Activated T-cell treated with anti-CD3 and anti-CD28 coated beads, Interleukin-2, amount 50 U/mL, for 72 hours (primary cell): ENCODE data around the gene SFXN4. TPM values are rescaled to one million over a fixed set of nuclear protein-coding genes. Genes with fewer than 3 reads are reported as not detected.
"Not testable (repeated sequence)": the region's sequence is repeated elsewhere in the genome, so short reads cannot be mapped to it uniquely, and the experiment has no call there.

ENCODE experiments used
- ATAC-seq, 2 donors: fragments of 150-1000 bp; cut with Tn5 transposase; replicated peaks in 1 of 2; 2 replicates each; pipeline ENCODE4 v1.10.0; 2021; ENCODE audit warnings: moderate library complexity in 2 of 2, mild to moderate bottlenecking in 1 of 2
- DNase-seq, 2 donors: peaks; one replicate each; pipeline ENCODE4 v3.0.0; 2021 to 2022; ENCODE audit warnings: mixed read lengths in 1 of 2
- H3K27ac Mint-ChIP-seq: one replicate; pipeline ENCODE4 v1.8.0; 2022; ENCODE audit warnings: mild to moderate bottlenecking, moderate library complexity, mixed read lengths
- H3K27me3 Mint-ChIP-seq: one replicate; pipeline ENCODE4 v1.8.0; 2022; ENCODE audit warnings: low read depth, mixed read lengths
- H3K36me3 Mint-ChIP-seq, 2 donors: one replicate each; pipeline ENCODE4 v1.8.0; 2022; ENCODE audit warnings: mixed read lengths in 2 of 2, mild to moderate bottlenecking in 1 of 2; ENCODE audit not compliant: insufficient read depth in 2 of 2
- H3K4me1 Mint-ChIP-seq: one replicate; pipeline ENCODE4 v1.8.0; 2022; ENCODE audit warnings: low read depth, mixed read lengths
- H3K4me3 Mint-ChIP-seq, 2 donors: one replicate each; pipeline ENCODE4 v1.8.0; 2022; ENCODE audit warnings: mild to moderate bottlenecking in 2 of 2, mixed read lengths in 2 of 2, moderate library complexity in 2 of 2
- H3K9me3 Mint-ChIP-seq, 2 donors: one replicate each; pipeline ENCODE4 v1.8.0; 2022; ENCODE audit warnings: mixed read lengths in 2 of 2
- total RNA-seq, 2 donors: library from RNA; stranded (reverse); gene quantifications; one replicate each; pipeline ENCODE4 v1.2.3, GENCODE V29; 2022

Gene SFXN4
- total RNA-seq, 2 donors from 2014 or later = 31.0 to 35.1 TPM

DNA sequence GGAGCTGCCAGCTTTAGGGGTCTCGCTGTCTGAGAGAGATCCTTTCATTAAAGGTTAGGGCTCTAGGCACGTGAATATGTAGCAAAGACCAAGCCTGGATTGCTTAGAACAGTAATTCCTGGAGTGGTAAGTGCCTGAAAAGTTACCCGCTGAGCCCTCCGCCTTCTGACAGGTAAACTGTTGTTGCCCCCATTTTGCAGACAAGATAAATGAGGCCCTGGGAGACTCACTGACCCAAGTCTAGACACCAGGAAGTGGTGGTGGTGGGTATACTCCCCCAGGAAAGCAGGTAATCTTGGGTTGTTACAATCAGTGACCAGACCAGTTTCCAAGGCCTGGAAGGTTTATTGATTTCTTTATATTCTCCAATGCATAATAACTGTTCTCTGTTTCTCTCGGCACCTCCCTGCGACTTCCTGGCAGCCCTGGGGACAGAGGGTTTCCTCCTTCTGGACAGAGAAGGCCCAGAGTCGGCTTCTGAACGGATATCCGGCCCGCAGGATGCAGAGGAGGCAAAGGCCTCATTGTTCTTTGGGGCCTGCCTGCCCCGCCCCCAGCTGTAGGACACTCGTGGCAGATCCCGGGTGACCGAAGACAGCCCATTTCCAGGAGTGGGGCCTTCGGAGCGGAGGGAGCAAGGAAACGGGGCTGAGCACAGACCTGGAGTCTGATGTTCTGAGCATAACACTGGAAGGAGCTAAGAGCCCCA, 40.5 kb upstream of the SFXN4 start:
- H3K4me3 Mint-ChIP-seq = peak overlapping the region; percentile 89
- ATAC-seq (no peak), DNase-seq (peak; percentile 55)
- no peaks in the 10 kb centered on the region for H3K9me3 Mint-ChIP-seq
- peaks cover 37% of the 10 kb centered on the region for H3K4me1 Mint-ChIP-seq
- peaks cover 0 to 3% of the 10 kb centered on the region in 2 donors for H3K36me3 Mint-ChIP-seq
- H3K27me3 Mint-ChIP-seq = no peaks in the 10 kb centered on the region
- H3K27ac Mint-ChIP-seq = peak overlapping the region; percentile 95

DNA sequence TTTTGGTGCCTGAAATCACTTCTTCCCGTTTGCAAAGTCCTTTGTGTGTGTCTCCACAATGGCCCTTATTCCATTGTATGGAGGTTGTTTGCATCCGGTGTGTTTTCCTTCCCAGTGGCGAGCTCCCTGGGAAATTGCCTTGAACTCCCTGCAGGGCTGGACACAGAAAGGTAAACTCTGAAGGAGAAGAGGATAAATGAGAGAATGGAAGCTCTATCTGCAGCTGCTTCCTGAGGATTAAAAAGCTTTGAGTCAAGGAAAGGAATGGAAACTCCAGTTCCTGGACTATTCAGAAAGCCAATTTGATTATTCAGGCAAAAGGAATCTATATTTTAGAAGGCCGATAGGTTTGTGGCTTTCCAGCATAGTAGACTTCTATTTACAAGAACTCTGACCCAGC, 37.5 kb upstream of the SFXN4 start:
- ATAC-seq = no peak
- Mint-ChIP-seq H3K36me3 (peaks cover 0 to under 1% of the 10 kb centered on the region in 2 donors), H3K27me3 (peaks cover 7% of the 10 kb centered on the region), H3K9me3 (no peaks in the 10 kb centered on the region), H3K4me3 (no peak overlapping the region), H3K4me1 (peaks cover 24% of the 10 kb centered on the region), H3K27ac (no peak overlapping the region)
- no peak for DNase-seq

DNA sequence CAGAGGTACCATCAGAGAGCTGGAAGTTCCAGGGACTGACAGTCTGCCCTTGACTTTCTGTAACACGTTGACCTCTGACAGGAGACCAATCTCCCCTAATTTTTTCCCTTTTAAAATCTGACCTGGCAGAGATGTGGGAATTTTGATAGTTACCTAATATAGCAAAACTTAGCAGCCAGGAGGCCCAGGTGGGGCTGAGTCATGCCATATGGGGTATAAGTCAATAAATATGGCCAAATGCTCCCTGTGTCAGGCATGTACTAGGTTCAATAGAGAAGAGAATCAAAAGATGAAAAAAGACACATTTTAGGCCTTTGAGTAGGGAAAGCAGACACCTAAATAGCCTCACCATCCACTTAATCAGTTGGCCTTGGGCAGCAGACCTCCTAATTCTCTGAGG, 35.7 kb upstream of the SFXN4 start:
- H3K4me3 Mint-ChIP-seq = no peak overlapping the region
- H3K27me3 Mint-ChIP-seq = peaks cover 7% of the 10 kb centered on the region
- ATAC-seq (no peak), DNase-seq (no peak)
- no peak overlapping the region for H3K27ac Mint-ChIP-seq
- H3K4me1 Mint-ChIP-seq = peaks cover 28% of the 10 kb centered on the region
- H3K36me3 Mint-ChIP-seq = no peaks in the 10 kb centered on the region
- no peaks in the 10 kb centered on the region for H3K9me3 Mint-ChIP-seq

DNA sequence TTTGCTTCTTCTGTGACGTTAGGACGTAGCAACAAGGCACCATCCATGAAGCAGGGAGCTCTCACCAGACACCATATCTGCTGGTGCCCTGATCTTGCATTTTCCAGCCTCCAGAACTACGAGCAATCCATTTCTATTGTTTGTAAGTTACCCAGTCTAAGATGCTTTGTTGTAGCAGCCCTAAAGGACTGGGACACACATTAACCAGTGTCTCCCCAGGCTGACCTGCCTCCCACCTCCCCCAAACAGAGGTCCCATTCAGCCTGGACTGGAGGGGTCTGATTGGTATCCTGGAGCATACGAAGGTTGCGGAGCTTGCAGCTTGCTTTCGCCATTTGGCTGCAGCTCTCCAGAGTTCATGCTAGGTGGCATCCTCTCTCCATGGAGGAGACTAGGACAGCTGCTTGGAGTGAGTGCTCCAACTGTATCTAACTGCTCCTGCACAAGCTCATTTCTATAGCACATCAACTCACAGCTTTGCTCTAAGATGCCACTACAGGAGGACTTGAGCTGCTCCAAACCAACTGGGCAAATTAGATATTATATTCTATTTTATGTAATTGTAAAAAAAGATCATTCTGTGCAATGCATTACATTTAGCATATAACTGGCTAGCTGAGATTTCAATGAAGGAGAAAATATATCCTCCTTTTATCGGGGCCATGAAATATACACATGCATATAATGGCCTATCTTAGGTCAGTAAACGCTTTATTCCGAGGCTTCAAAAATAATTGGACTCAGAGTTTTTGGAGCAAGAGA, 33.9 kb upstream of the SFXN4 start:
- Mint-ChIP-seq H3K27me3 (peaks cover 7% of the 10 kb centered on the region), H3K27ac (no peak overlapping the region), H3K9me3 (no peaks in the 10 kb centered on the region), H3K4me3 (peak overlapping the region in 1 of 2 donors; percentile 40), H3K4me1 (peaks cover 30% of the 10 kb centered on the region), H3K36me3 (no peaks in the 10 kb centered on the region)
- ATAC-seq = peak; percentile 82 to 83
- peak in 1 of 2 donors; percentile 55 for DNase-seq

GRCh38 chr10:119198438-119198837, 32.9 kb upstream of the SFXN4 start:
- DNase-seq = peak in 1 of 2 donors; percentile 34
- no peaks in the 10 kb centered on the region for H3K36me3 Mint-ChIP-seq
- ATAC-seq = peak; percentile 8 to 32
- H3K4me1 Mint-ChIP-seq = peaks cover 30% of the 10 kb centered on the region
- peaks cover 7% of the 10 kb centered on the region for H3K27me3 Mint-ChIP-seq
- peak overlapping the region; percentile 67 for H3K27ac Mint-ChIP-seq
- H3K9me3 Mint-ChIP-seq = no peaks in the 10 kb centered on the region
- H3K4me3 Mint-ChIP-seq = no peak overlapping the region

GRCh38 chr10:119197921-119198320, 32.4 kb upstream of the SFXN4 start:
- H3K9me3 Mint-ChIP-seq = no peaks in the 10 kb centered on the region
- peak; percentile 67 to 74 for ATAC-seq
- H3K36me3 Mint-ChIP-seq = no peaks in the 10 kb centered on the region
- peak overlapping the region; percentile 1 for H3K27ac Mint-ChIP-seq
- no peak for DNase-seq
- H3K4me3 Mint-ChIP-seq = peak overlapping the region in 1 of 2 donors; percentile 18
- H3K4me1 Mint-ChIP-seq = peaks cover 30% of the 10 kb centered on the region
- H3K27me3 Mint-ChIP-seq = peaks cover 7% of the 10 kb centered on the region

- no peaks in the 10 kb centered on the region for H3K27me3 Mint-ChIP-seq
- no peak overlapping the region for H3K27ac Mint-ChIP-seq
- H3K4me3 Mint-ChIP-seq = no peak overlapping the region
- H3K9me3 Mint-ChIP-seq = no peaks in the 10 kb centered on the region
- ATAC-seq = peak; percentile 82
- peak in 1 of 2 donors; percentile 25 for DNase-seq
- peaks cover 34% of the 10 kb centered on the region for H3K4me1 Mint-ChIP-seq
- no peaks in the 10 kb centered on the region for H3K36me3 Mint-ChIP-seq
Observed at GRCh38 chr10:119191881-119192280, 26.4 kb upstream of the SFXN4 start.

GRCh38 chr10:119190954-119191785, 25.7 kb upstream of the SFXN4 start:
- ATAC-seq (no peak), DNase-seq (no peak)
- peaks cover 34% of the 10 kb centered on the region for H3K4me1 Mint-ChIP-seq
- no peaks in the 10 kb centered on the region for H3K27me3 Mint-ChIP-seq
- H3K36me3 Mint-ChIP-seq = no peaks in the 10 kb centered on the region
- peak overlapping the region in 1 of 2 donors; percentile 23 for H3K4me3 Mint-ChIP-seq
- H3K27ac Mint-ChIP-seq = peak overlapping the region; percentile 20
- H3K9me3 Mint-ChIP-seq = no peaks in the 10 kb centered on the region

GRCh38 chr10:119190353-119190752, 24.8 kb upstream of the SFXN4 start:
- DNase-seq (no peak), ATAC-seq (no peak)
- H3K4me1 Mint-ChIP-seq = peaks cover 30% of the 10 kb centered on the region
- peak overlapping the region; percentile 16 to 32 for H3K4me3 Mint-ChIP-seq
- no peak overlapping the region for H3K27ac Mint-ChIP-seq
- no peaks in the 10 kb centered on the region for H3K36me3 Mint-ChIP-seq
- no peaks in the 10 kb centered on the region for H3K27me3 Mint-ChIP-seq
- no peaks in the 10 kb centered on the region for H3K9me3 Mint-ChIP-seq

DNA sequence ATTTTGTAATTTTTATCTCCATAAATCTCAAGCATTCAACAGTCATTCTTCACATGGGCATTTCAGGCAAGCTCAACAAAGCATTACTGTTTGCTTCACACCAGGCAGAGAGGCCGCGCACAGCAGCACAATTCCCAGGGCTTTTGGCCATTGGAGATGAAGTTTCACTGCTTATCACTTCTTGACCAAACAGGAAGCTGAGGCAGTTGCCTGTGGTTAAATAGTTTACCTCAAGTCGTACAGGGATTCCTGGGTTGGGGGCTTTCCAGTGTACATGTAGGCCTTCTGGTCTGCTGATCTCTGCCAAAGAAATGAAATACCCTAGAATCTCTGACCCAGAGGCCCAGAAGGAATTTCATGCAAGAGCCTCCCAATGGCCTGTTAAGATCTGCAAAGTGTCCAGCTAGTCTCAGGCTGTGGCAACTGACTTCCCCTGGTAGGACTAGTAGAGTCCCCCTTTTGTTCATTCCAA, 24.3 kb upstream of the SFXN4 start:
- H3K4me3 Mint-ChIP-seq = peak overlapping the region; percentile 16 to 32
- peak; percentile 31 to 53 for ATAC-seq
- DNase-seq = peak in 1 of 2 donors; percentile 23
- no peak overlapping the region for H3K27ac Mint-ChIP-seq
- no peaks in the 10 kb centered on the region for H3K36me3 Mint-ChIP-seq
- peaks cover 28% of the 10 kb centered on the region for H3K4me1 Mint-ChIP-seq
- no peaks in the 10 kb centered on the region for H3K27me3 Mint-ChIP-seq
- no peaks in the 10 kb centered on the region for H3K9me3 Mint-ChIP-seq

- DNase-seq (no peak), ATAC-seq (peak; percentile 89 to 94)
- Mint-ChIP-seq H3K4me3 (peak overlapping the region; percentile 63 to 68), H3K9me3 (no peaks in the 10 kb centered on the region), H3K4me1 (peaks cover 34% of the 10 kb centered on the region), H3K36me3 (no peaks in the 10 kb centered on the region), H3K27ac (peak overlapping the region; percentile 48), H3K27me3 (no peaks in the 10 kb centered on the region)
Observed at GRCh38 chr10:119183664-119184412, 18.3 kb upstream of the SFXN4 start.

DNA sequence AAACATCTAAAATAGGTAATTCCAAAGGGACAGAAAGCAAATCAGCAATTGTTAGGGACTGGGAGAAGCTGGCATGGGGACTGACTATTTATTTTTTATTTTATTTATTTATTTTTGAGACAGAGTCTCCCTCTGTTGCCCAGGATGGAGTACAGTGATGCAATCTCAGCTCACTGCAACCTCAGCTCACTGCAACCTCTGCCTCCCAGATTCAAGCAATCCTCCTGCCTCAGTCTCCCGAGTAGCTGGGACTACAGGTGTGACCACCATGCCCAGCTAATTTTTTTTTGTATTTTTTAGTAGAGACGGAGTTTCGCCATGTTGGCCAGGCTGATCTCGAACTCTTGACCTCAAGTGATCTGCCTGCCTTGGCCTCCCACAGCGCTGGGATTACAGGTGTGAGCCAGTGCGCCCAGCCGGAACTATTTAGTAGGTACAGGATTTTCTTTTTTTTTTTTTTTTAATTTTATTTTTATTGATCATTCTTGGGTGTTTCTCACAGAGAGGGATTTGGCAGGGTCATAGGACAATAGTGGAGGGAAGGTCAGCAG, 15.4 kb upstream of the SFXN4 start:
- not testable (repeated sequence) for H3K4me3 Mint-ChIP-seq, DNase-seq, H3K9me3 Mint-ChIP-seq, ATAC-seq, H3K27ac Mint-ChIP-seq, H3K27me3 Mint-ChIP-seq, H3K36me3 Mint-ChIP-seq
- peaks cover 58% of the 10 kb centered on the region for H3K4me1 Mint-ChIP-seq
